Measurements from ENCODE around the gene POLRMT.

Gene POLRMT

DNA sequence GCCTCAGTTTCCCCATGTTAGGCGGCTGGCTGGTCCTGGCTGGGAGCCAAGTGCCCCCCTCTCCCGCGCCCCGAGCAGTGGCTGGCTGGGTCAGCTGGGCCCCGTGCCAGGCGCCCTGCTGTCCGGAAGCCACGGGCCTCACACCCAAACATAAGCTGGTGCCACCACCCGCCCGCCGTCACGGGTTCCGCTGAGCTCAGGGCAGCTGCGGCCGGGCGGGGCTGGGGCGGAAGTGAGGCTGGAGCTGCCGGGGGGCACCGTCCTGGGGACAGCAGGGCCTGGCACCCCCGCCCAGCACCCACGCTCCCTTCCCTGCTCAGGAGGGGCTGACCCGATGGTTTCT, 24.4 kb downstream of the POLRMT start:
- peak; percentile 89 for TF ChIP-seq ZBTB7A (IDR thresholded peaks at IDR 0.05; ENCODE audit: low read depth)
- peak; percentile 53; the same call in 1 of the 2 replicates for TF ChIP-seq TAF1 (IDR thresholded peaks at IDR 0.05; ENCODE audit: low read depth)
- peak; percentile 96 for TF ChIP-seq TCF12 (IDR thresholded peaks at IDR 0.05; ENCODE audit: low read depth)
- TF ChIP-seq, protein P1, sequence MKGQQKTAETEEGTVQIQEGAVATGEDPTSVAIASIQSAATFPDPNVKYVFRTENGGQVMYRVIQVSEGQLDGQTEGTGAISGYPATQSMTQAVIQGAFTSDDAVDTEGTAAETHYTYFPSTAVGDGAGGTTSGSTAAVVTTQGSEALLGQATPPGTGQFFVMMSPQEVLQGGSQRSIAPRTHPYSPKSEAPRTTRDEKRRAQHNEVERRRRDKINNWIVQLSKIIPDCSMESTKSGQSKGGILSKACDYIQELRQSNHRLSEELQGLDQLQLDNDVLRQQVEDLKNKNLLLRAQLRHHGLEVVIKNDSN (IDR thresholded peaks at IDR 0.05) = peak; percentile 72
- TF ChIP-seq RAD21 (IDR thresholded peaks at IDR 0.05; ENCODE audit: low read depth) = peak; percentile 20; the same call in 1 of the 2 replicates
- TF ChIP-seq, protein P2, sequence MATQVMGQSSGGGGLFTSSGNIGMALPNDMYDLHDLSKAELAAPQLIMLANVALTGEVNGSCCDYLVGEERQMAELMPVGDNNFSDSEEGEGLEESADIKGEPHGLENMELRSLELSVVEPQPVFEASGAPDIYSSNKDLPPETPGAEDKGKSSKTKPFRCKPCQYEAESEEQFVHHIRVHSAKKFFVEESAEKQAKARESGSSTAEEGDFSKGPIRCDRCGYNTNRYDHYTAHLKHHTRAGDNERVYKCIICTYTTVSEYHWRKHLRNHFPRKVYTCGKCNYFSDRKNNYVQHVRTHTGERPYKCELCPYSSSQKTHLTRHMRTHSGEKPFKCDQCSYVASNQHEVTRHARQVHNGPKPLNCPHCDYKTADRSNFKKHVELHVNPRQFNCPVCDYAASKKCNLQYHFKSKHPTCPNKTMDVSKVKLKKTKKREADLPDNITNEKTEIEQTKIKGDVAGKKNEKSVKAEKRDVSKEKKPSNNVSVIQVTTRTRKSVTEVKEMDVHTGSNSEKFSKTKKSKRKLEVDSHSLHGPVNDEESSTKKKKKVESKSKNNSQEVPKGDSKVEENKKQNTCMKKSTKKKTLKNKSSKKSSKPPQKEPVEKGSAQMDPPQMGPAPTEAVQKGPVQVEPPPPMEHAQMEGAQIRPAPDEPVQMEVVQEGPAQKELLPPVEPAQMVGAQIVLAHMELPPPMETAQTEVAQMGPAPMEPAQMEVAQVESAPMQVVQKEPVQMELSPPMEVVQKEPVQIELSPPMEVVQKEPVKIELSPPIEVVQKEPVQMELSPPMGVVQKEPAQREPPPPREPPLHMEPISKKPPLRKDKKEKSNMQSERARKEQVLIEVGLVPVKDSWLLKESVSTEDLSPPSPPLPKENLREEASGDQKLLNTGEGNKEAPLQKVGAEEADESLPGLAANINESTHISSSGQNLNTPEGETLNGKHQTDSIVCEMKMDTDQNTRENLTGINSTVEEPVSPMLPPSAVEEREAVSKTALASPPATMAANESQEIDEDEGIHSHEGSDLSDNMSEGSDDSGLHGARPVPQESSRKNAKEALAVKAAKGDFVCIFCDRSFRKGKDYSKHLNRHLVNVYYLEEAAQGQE (IDR thresholded peaks at IDR 0.05; ENCODE audit: low read depth) = no peak
- TF ChIP-seq EP300 (IDR thresholded peaks at IDR 0.05; ENCODE audit: borderline replicate concordance) = peak; percentile 96
- peak; percentile 9; the same call in 1 of the 2 replicates for TF ChIP-seq CEBPB (IDR thresholded peaks at IDR 0.05)
- TF ChIP-seq TEAD4 (IDR thresholded peaks at IDR 0.05) = peak; percentile 71
- TF ChIP-seq FOXM1 (IDR thresholded peaks at IDR 0.05; ENCODE audit: borderline replicate concordance, low read depth) = peak; percentile 83
- peak; percentile 77 for TF ChIP-seq EGR1 (IDR thresholded peaks at IDR 0.05)
- TF ChIP-seq YY1 (IDR thresholded peaks at IDR 0.05; ENCODE audit: low read depth) = peak; percentile 20; the same call in 1 of the 2 replicates
- TF ChIP-seq, protein P3, sequence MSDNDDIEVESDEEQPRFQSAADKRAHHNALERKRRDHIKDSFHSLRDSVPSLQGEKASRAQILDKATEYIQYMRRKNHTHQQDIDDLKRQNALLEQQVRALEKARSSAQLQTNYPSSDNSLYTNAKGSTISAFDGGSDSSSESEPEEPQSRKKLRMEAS (IDR thresholded peaks at IDR 0.05) = peak; percentile 83
- TF ChIP-seq CREB1 (IDR thresholded peaks at IDR 0.05; ENCODE audit: low read depth) = no peak
- TF ChIP-seq NFIC (IDR thresholded peaks at IDR 0.05) = peak; percentile 100

DNA sequence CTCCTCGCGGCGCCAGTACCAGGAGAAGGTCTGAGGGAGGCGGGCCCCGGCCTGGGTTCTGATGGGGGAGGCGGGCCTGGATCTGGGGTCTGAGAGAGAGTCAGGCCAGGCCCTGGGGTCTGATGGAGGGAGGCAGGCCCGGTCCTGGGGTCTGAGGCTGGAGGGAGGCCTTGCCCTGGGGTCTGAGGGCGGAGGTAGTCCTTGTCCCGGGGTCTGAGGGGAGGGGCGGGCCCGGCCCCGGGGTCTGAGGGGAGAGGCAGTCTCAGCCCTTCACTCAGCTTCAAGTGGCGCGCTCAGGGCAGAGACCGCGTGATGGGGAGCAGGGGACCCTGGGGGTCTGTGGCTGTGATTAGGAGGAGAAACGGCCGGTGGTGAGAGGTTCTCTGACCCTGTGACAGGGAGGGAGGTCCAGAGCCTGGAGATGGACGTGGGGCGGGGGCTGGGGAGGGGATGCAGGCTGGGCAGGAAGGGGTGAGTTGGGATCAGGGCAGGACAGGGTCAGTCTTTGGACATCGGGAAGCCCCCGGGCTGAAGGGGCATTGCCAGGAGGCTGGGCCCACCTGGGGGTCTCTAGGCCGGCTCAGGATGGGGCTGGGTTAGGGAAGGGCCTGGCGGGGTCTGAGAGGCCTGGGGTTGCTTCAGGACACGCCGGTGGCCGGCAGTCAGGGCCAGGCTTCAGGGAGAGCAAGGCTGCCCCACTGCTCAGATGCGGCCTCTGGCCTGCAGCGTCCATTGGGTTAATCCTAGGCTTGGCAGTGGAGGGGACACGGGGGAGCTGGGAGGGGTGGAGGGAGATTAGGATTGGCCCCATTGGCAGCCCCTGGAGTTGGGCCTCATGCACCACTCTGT, 25.0 kb downstream of the POLRMT start:
- TF ChIP-seq TEAD4 (IDR thresholded peaks at IDR 0.05) (no peak), NFIC (IDR thresholded peaks at IDR 0.05) (no peak), EGR1 (IDR thresholded peaks at IDR 0.05) (no peak), ZBTB7A (IDR thresholded peaks at IDR 0.05; ENCODE audit: low read depth) (no peak), TCF12 (IDR thresholded peaks at IDR 0.05; ENCODE audit: low read depth) (no peak), FOXM1 (IDR thresholded peaks at IDR 0.05; ENCODE audit: borderline replicate concordance, low read depth) (no peak), CREB1 (IDR thresholded peaks at IDR 0.05; ENCODE audit: low read depth) (no peak), CEBPB (IDR thresholded peaks at IDR 0.05) (no peak), TAF1 (IDR thresholded peaks at IDR 0.05; ENCODE audit: low read depth) (no peak), RAD21 (IDR thresholded peaks at IDR 0.05; ENCODE audit: low read depth) (no peak), EP300 (IDR thresholded peaks at IDR 0.05; ENCODE audit: borderline replicate concordance) (no peak)
- TF ChIP-seq, protein P1 (IDR thresholded peaks at IDR 0.05) = no peak
- TF ChIP-seq, protein P2 (IDR thresholded peaks at IDR 0.05; ENCODE audit: low read depth) = no peak
- TF ChIP-seq, protein P3 (IDR thresholded peaks at IDR 0.05) = no peak

DNA sequence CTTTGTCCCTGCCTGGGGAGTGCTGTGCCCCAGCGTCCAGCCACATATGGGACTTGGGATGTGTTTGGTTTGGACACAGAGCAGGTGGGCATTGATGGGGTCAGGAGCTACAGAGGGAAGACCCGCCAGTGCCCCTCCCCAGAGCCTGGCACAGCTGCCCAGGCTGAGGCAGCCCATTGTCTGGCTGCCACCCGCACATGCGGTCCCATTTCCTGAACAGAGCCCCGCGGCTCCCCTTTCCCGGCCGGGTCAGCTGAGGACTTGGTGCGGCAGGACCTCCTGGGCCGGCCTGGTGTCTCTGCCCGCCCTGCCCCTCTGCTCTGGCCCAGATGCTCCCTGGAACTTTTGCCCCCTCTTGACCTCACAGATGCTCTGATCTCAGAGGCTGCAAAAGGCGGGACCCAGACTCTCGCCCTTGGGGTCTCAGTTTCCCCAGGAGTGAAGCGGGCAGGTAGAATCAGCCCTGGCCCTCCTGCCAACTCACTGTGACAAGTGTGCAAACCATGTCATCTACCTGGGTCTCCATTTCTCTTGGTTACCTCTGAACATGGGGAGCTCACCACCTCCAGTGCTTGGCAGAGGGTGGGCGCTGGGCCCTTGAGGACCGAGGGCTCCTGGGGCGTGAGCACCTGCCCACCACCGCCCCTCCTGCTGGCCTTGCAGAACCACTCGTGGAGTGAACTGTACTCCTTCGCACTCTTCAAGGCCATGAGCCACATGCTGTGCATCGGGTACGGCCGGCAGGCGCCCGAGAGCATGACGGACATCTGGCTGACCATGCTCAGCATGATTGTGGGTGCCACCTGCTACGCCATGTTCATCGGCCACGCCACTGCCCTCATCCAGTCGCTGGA, 25.8 kb downstream of the POLRMT start:
- no peak for TF ChIP-seq NFIC (IDR thresholded peaks at IDR 0.05)
- TF ChIP-seq, protein P2 (IDR thresholded peaks at IDR 0.05; ENCODE audit: low read depth) = no peak
- TF ChIP-seq TEAD4 (IDR thresholded peaks at IDR 0.05) = no peak
- TF ChIP-seq YY1 (IDR thresholded peaks at IDR 0.05; ENCODE audit: low read depth) = no peak
- no peak for TF ChIP-seq RAD21 (IDR thresholded peaks at IDR 0.05; ENCODE audit: low read depth)
- no peak for TF ChIP-seq TCF12 (IDR thresholded peaks at IDR 0.05; ENCODE audit: low read depth)
- TF ChIP-seq EGR1 (IDR thresholded peaks at IDR 0.05) = no peak
- no peak for TF ChIP-seq ZBTB7A (IDR thresholded peaks at IDR 0.05; ENCODE audit: low read depth)
- TF ChIP-seq CEBPB (IDR thresholded peaks at IDR 0.05) = no peak
- no peak for TF ChIP-seq FOXM1 (IDR thresholded peaks at IDR 0.05; ENCODE audit: borderline replicate concordance, low read depth)
- TF ChIP-seq, protein P3 (IDR thresholded peaks at IDR 0.05) = no peak
- no peak for TF ChIP-seq TAF1 (IDR thresholded peaks at IDR 0.05; ENCODE audit: low read depth)
- no peak for TF ChIP-seq EP300 (IDR thresholded peaks at IDR 0.05; ENCODE audit: borderline replicate concordance)
- no peak for TF ChIP-seq CREB1 (IDR thresholded peaks at IDR 0.05; ENCODE audit: low read depth)
- TF ChIP-seq, protein P1 (IDR thresholded peaks at IDR 0.05) = no peak

Data from Ishikawa (cell line).